HepG2 (cell line): Measurements from ENCODE around the gene BAHCC1. TPM values are rescaled to one million over a fixed set of nuclear protein-coding genes. Genes with fewer than 3 reads are reported as not detected.

Experiments used
- CEBPB ChIP-seq: IDR thresholded peaks from 2 replicates; pipeline ENCODE4 v1.6.1; 2011; ENCODE audit warnings: low read depth, low read length, improper control_type of control experiment, borderline replicate concordance
- DNMT1 ChIP-seq: sonication (generic); formaldehyde crosslinking; IDR thresholded peaks from 2 replicates; pipeline ENCODE4 v1.5.1; 2020; ENCODE audit warnings: mild to moderate bottlenecking, missing genetic modification reagents
- GLMP ChIP-seq: sonication (generic); formaldehyde crosslinking; IDR thresholded peaks from 2 replicates; pipeline ENCODE4 v1.9.0; 2021; ENCODE audit warnings: missing genetic modification reagents, mild to moderate bottlenecking, borderline replicate concordance
- HBP1 ChIP-seq: IDR thresholded peaks from 2 replicates; pipeline ENCODE4 v1.6.1; 2016; ENCODE audit warnings: low read depth, control low read depth
- HNRNPK ChIP-seq: fragments of 200-400 bp; formaldehyde crosslinking; IDR thresholded peaks from 2 replicates; pipeline ENCODE4 v1.6.1; 2018; ENCODE audit warnings: low read length, low read depth, moderate library complexity, mild to moderate bottlenecking; ENCODE audit not compliant: poor library complexity, severe bottlenecking
- HNRNPUL1 ChIP-seq: fragments of 200-400 bp; formaldehyde crosslinking; IDR thresholded peaks from 2 replicates; pipeline ENCODE4 v1.6.1; 2017; ENCODE audit warnings: low read depth, mild to moderate bottlenecking, low read length, moderate library complexity
- JDP2 ChIP-seq: sonication (generic); formaldehyde crosslinking; IDR thresholded peaks from 2 replicates; pipeline ENCODE4 v1.8.1; 2022; ENCODE audit warnings: missing genetic modification reagents, borderline replicate concordance
- KAT2B ChIP-seq: fragments of 150-350 bp; IDR thresholded peaks from 2 replicates; pipeline ENCODE4 v1.6.1; 2014; ENCODE audit warnings: low read depth, low read length, borderline replicate concordance
- MBNL3 ChIP-seq: fragments of 250-450 bp; sonication (Bioruptor Pico); conservative IDR thresholded peaks from 2 replicates; pipeline ENCODE4 v1.8.0; 2022; ENCODE audit warnings: mild to moderate bottlenecking, inconsistent platforms
- PLRG1 ChIP-seq: fragments of 450-650 bp; conservative IDR thresholded peaks from 2 replicates; pipeline ENCODE4 v1.6.1; 2016
- POLR2A ChIP-seq, 2 experiments: IDR thresholded peaks; 2 replicates each; pipeline ENCODE4 v1.6.1; 2011; ENCODE audit warnings: low read depth in 2 of 2, low read length in 2 of 2, mild to moderate bottlenecking in 1 of 2, moderate library complexity in 1 of 2; ENCODE audit not compliant: insufficient read depth in 1 of 2
- RFXANK ChIP-seq: IDR thresholded peaks from 2 replicates; pipeline ENCODE4 v1.6.1; 2016
- SAP130 ChIP-seq: IDR thresholded peaks from 2 replicates; pipeline ENCODE4 v1.6.1; 2016; ENCODE audit warnings: low read depth
- THAP8 ChIP-seq: sonication (generic); formaldehyde crosslinking; IDR thresholded peaks from 2 replicates; pipeline ENCODE4 v1.5.1; 2020; ENCODE audit warnings: missing genetic modification reagents, mild to moderate bottlenecking, borderline replicate concordance
- ZFP1 ChIP-seq: IDR thresholded peaks from 2 replicates; pipeline ENCODE4 v1.6.1; 2016
- ZFY ChIP-seq: sonication (generic); formaldehyde crosslinking; IDR thresholded peaks from 2 replicates; pipeline ENCODE4 v1.4.0; 2020; ENCODE audit warnings: missing genetic modification reagents
- ZNF143 ChIP-seq: sonication (generic); formaldehyde crosslinking; IDR thresholded peaks from 2 replicates; pipeline ENCODE4 v1.4.0; 2020; ENCODE audit warnings: missing genetic modification reagents
- ZNF234 ChIP-seq: sonication (generic); formaldehyde crosslinking; conservative IDR thresholded peaks from 2 replicates; pipeline ENCODE4 v1.5.1; 2020; ENCODE audit warnings: mild to moderate bottlenecking, missing genetic modification reagents
- ZNF260 ChIP-seq: sonication (generic); formaldehyde crosslinking; IDR thresholded peaks from 2 replicates; pipeline ENCODE4 v1.4.0; 2020; ENCODE audit warnings: missing genetic modification reagents, low read depth, mild to moderate bottlenecking, borderline replicate concordance
- ZNF335 ChIP-seq: sonication (generic); formaldehyde crosslinking; IDR thresholded peaks from 2 replicates; pipeline ENCODE4 v1.4.0; 2020; ENCODE audit warnings: missing genetic modification reagents
- ZNF570 ChIP-seq: sonication (generic); formaldehyde crosslinking; IDR thresholded peaks from 2 replicates; pipeline ENCODE4 v1.4.0; 2020; ENCODE audit warnings: mild to moderate bottlenecking, missing genetic modification reagents, borderline replicate concordance
- ZNF740 ChIP-seq: sonication (generic); formaldehyde crosslinking; IDR thresholded peaks from 2 replicates; pipeline ENCODE4 v1.4.0; 2020; ENCODE audit warnings: missing genetic modification reagents
- ZUFSP ChIP-seq: sonication (generic); formaldehyde crosslinking; IDR thresholded peaks from 2 replicates; pipeline ENCODE4 v1.9.0; 2021; ENCODE audit warnings: missing genetic modification reagents, mild to moderate bottlenecking, borderline replicate concordance
- polyA plus RNA-seq, 8 experiments: library from polyadenylated mRNA; depleted of rRNA in 3 of 8; stranded (reverse) in 7 of 8; unstranded in 1 of 8; fragments of >200 nt; fragmentation: Illumina TruSeq in 4 of 8; extraction: Trizol in 4 of 8; gene quantifications; 2 replicates each; pipeline versions ENCODE4 v1.2.1 to v1.2.3, GENCODE V29; 2011 to 2016; ENCODE audit warnings: low read depth in 4 of 8, missing spikeins in 1 of 8, mixed read lengths in 1 of 8; ENCODE audit not compliant: insufficient read depth in 1 of 8
- total RNA-seq, 5 experiments: library from RNA; depleted of rRNA; stranded (reverse); fragments of >200 nt; fragmentation: Illumina TruSeq; extraction: Trizol; gene quantifications; 2 replicates each; pipeline ENCODE4 v1.2.3, GENCODE V29; 2016; ENCODE audit warnings: low read depth in 1 of 5
- TF ChIP-seq, protein P1 (sequence below): sonication (generic); formaldehyde crosslinking; IDR thresholded peaks from 2 replicates; pipeline ENCODE4 v1.4.0; 2020; ENCODE audit warnings: mild to moderate bottlenecking, missing genetic modification reagents

The BAHCC1 gene
- total and polyA plus RNA-seq, 2 of the 13 experiments (the other 11 are each of a cell fraction or from before 2014, with no cell fraction given), result 1.4 to 1.7 TPM

- TF ChIP-seq ZNF740 (CRISPR knock-in tag), result 0 out of 2 replicates have a peak, but pooled peaks have one; percentile 31
- TF ChIP-seq ZNF260 (CRISPR knock-in tag), result no peak
- no peak for TF ChIP-seq ZNF335
- peak in 1 of 2 experiments; percentile 99; a peak in 2 of 4 replicates for TF ChIP-seq POLR2A (IDR thresholded peaks at IDR 0.05; ENCODE audit: insufficient read depth in 1 of 2, low read depth in 2 of 2, low read length in 2 of 2)
- no peak for TF ChIP-seq RFXANK (CRISPR knock-in tag)
- TF ChIP-seq ZNF570 (CRISPR knock-in tag), result no peak
- TF ChIP-seq PLRG1, result no peak
- TF ChIP-seq ZNF143 (CRISPR knock-in tag), result no peak
- no peak for TF ChIP-seq CEBPB
- TF ChIP-seq JDP2 (CRISPR knock-in tag), result no peak
- peak; percentile 84 for TF ChIP-seq SAP130 (CRISPR knock-in tag)
- peak; percentile 56; the same call in 1 of the 2 replicates for TF ChIP-seq ZNF234
- no peak for TF ChIP-seq DNMT1 (CRISPR knock-in tag)
- peak; percentile 85 for TF ChIP-seq HNRNPK
- 0 out of 2 replicates have a peak, but pooled peaks have one; percentile 79 for TF ChIP-seq MBNL3
- TF ChIP-seq GLMP, result no peak
- no peak for TF ChIP-seq ZFP1
- TF ChIP-seq THAP8 (CRISPR knock-in tag), result 0 out of 2 replicates have a peak, but pooled peaks have one; percentile 62
- 0 out of 2 replicates have a peak, but pooled peaks have one; percentile 56 for TF ChIP-seq HBP1 (CRISPR knock-in tag)
- no peak for TF ChIP-seq KAT2B
- no peak for TF ChIP-seq ZUFSP (CRISPR knock-in tag)
- peak; percentile 90 for TF ChIP-seq ZFY (CRISPR knock-in tag)
- TF ChIP-seq, protein P1, sequence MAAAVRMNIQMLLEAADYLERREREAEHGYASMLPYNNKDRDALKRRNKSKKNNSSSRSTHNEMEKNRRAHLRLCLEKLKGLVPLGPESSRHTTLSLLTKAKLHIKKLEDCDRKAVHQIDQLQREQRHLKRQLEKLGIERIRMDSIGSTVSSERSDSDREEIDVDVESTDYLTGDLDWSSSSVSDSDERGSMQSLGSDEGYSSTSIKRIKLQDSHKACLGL, result 0 out of 2 replicates have a peak, but pooled peaks have one; percentile 24
- TF ChIP-seq HNRNPUL1, result no peak
These were observed 117.5 kb downstream of the BAHCC1 start, which contains the start of gene ACTG1 (continued) for GRCh38 chr17:81512562-81513371.
